GM12892 (cell line): Measurements from ENCODE around the gene MDH2.
"Not testable (repeated sequence)": the region's sequence is repeated elsewhere in the genome, so short reads cannot be mapped to it uniquely, and the experiment has no call there.

Experiments used
- POLR2A ChIP-seq: IDR thresholded peaks from 2 replicates; pipeline ENCODE4 v1.6.1; 2011; ENCODE audit warnings: low read depth, low read length, control low read depth
- TAF1 ChIP-seq: IDR thresholded peaks from 2 replicates; pipeline ENCODE4 v1.6.1; 2011; ENCODE audit warnings: low read depth, mild to moderate bottlenecking, control low read depth, low read length, borderline replicate concordance

GRCh38 chr7:76113042-76113630 is 65.2 kb downstream of the MDH2 start:
- TF ChIP-seq POLR2A, TAF1: not testable (repeated sequence)
